Measurements from ENCODE around the gene SCUBE2. TPM values are rescaled to one million over a fixed set of nuclear protein-coding genes. Genes with fewer than 3 reads are reported as not detected.
"Not testable (repeated sequence)": the region's sequence is repeated elsewhere in the genome, so short reads cannot be mapped to it uniquely, and the experiment has no call there.

Gene SCUBE2
- total RNA-seq, 1 experiment from 2014 or later = 1.4 TPM

GRCh38 chr11:9028581-9028980 lies 62.8 kb downstream of the SCUBE2 start:
- no peaks in the 10 kb centered on the region for H3K36me3 ChIP-seq (replicated peaks; ENCODE audit: control insufficient read depth, insufficient read depth, low read length)
- no peak for DNase-seq
- no peak overlapping the region for H3K4me3 ChIP-seq (ENCODE audit: insufficient read depth, low read depth, low read length)
- H3K27me3 ChIP-seq (ENCODE audit: control insufficient read depth, insufficient read depth, low read length) = no peaks in the 10 kb centered on the region

GRCh38 chr11:9025101-9025850 lies 66.1 kb downstream of the SCUBE2 start:
- DNase-seq = no peak
- Histone ChIP-seq H3K36me3 (replicated peaks; ENCODE audit: control insufficient read depth, insufficient read depth, low read length) (no peaks in the 10 kb centered on the region), H3K4me3 (ENCODE audit: insufficient read depth, low read depth, low read length) (no peak overlapping the region), H3K27me3 (ENCODE audit: control insufficient read depth, insufficient read depth, low read length) (no peaks in the 10 kb centered on the region)

- no peaks in the 10 kb centered on the region for H3K36me3 ChIP-seq (replicated peaks; ENCODE audit: control insufficient read depth, insufficient read depth, low read length)
- H3K27me3 ChIP-seq (ENCODE audit: control insufficient read depth, insufficient read depth, low read length) = no peaks in the 10 kb centered on the region
- no peak overlapping the region for H3K4me3 ChIP-seq (ENCODE audit: insufficient read depth, low read depth, low read length)
- no peak for DNase-seq
These were observed 68.3 kb downstream of the SCUBE2 start for GRCh38 chr11:9022961-9023680.

- no peak for DNase-seq
These were observed 70.5 kb downstream of the SCUBE2 start for GRCh38 chr11:9020916-9021315.

GRCh38 chr11:9019861-9020260 lies 71.5 kb downstream of the SCUBE2 start:
- no peak for DNase-seq

More at GRCh38 chr11:9020916-9021315, 70.5 kb downstream of the SCUBE2 start:
- Histone ChIP-seq H3K4me3 (ENCODE audit: insufficient read depth, low read depth, low read length) (no peak overlapping the region), H3K27me3 (ENCODE audit: control insufficient read depth, insufficient read depth, low read length) (no peaks in the 10 kb centered on the region), H3K36me3 (replicated peaks; ENCODE audit: control insufficient read depth, insufficient read depth, low read length) (no peaks in the 10 kb centered on the region)

GRCh38 chr11:9017773-9018172 lies 73.6 kb downstream of the SCUBE2 start:
- no peak overlapping the region for H3K4me3 ChIP-seq (ENCODE audit: insufficient read depth, low read depth, low read length)
- no peaks in the 10 kb centered on the region; the same call in 1 of the 2 replicates for H3K27me3 ChIP-seq (ENCODE audit: control insufficient read depth, insufficient read depth, low read length)
- no peaks in the 10 kb centered on the region for H3K36me3 ChIP-seq (replicated peaks; ENCODE audit: control insufficient read depth, insufficient read depth, low read length)
- DNase-seq = no peak

More at GRCh38 chr11:9019861-9020260, 71.5 kb downstream of the SCUBE2 start:
- Histone ChIP-seq H3K36me3 (replicated peaks; ENCODE audit: control insufficient read depth, insufficient read depth, low read length) (no peaks in the 10 kb centered on the region), H3K4me3 (ENCODE audit: insufficient read depth, low read depth, low read length) (no peak overlapping the region), H3K27me3 (ENCODE audit: control insufficient read depth, insufficient read depth, low read length) (no peaks in the 10 kb centered on the region)

- Histone ChIP-seq H3K36me3 (replicated peaks; ENCODE audit: control insufficient read depth, insufficient read depth, low read length) (no peaks in the 10 kb centered on the region), H3K27me3 (ENCODE audit: control insufficient read depth, insufficient read depth, low read length) (no peaks in the 10 kb centered on the region; the same call in 1 of the 2 replicates), H3K4me3 (ENCODE audit: insufficient read depth, low read depth, low read length) (no peak overlapping the region)
- DNase-seq = no peak
These were observed 74.3 kb downstream of the SCUBE2 start for GRCh38 chr11:9016916-9017642.

- Histone ChIP-seq H3K4me3 (ENCODE audit: insufficient read depth, low read depth, low read length) (no peak overlapping the region), H3K36me3 (replicated peaks; ENCODE audit: control insufficient read depth, insufficient read depth, low read length) (no peaks in the 10 kb centered on the region), H3K27me3 (ENCODE audit: control insufficient read depth, insufficient read depth, low read length) (no peaks in the 10 kb centered on the region; the same call in 1 of the 2 replicates)
- DNase-seq = peak; percentile 82
These were observed 75.7 kb downstream of the SCUBE2 start for GRCh38 chr11:9015677-9016076.

GRCh38 chr11:9014826-9015225 lies 76.6 kb downstream of the SCUBE2 start:
- Histone ChIP-seq H3K36me3 (replicated peaks; ENCODE audit: control insufficient read depth, insufficient read depth, low read length) (no peaks in the 10 kb centered on the region), H3K27me3 (ENCODE audit: control insufficient read depth, insufficient read depth, low read length) (no peaks in the 10 kb centered on the region; the same call in 1 of the 2 replicates), H3K4me3 (ENCODE audit: insufficient read depth, low read depth, low read length) (no peak overlapping the region)
- no peak for DNase-seq

GRCh38 chr11:9013373-9013772 lies 78.0 kb downstream of the SCUBE2 start:
- Histone ChIP-seq H3K4me3 (ENCODE audit: insufficient read depth, low read depth, low read length) (no peak overlapping the region), H3K27me3 (ENCODE audit: control insufficient read depth, insufficient read depth, low read length) (no peaks in the 10 kb centered on the region; the same call in 1 of the 2 replicates), H3K36me3 (replicated peaks; ENCODE audit: control insufficient read depth, insufficient read depth, low read length) (no peaks in the 10 kb centered on the region)
- no peak for DNase-seq

- not testable (repeated sequence) for H3K4me3 ChIP-seq (ENCODE audit: insufficient read depth, low read depth, low read length); DNase-seq; H3K36me3 ChIP-seq (replicated peaks; ENCODE audit: control insufficient read depth, insufficient read depth, low read length)
- H3K27me3 ChIP-seq (ENCODE audit: control insufficient read depth, insufficient read depth, low read length) = peaks cover 24% of the 10 kb centered on the region
These were observed 81.9 kb downstream of the SCUBE2 start for GRCh38 chr11:9009538-9009937.

- peaks cover 33% of the 10 kb centered on the region for H3K27me3 ChIP-seq (ENCODE audit: control insufficient read depth, insufficient read depth, low read length)
- DNase-seq = no peak
- H3K36me3 ChIP-seq (replicated peaks; ENCODE audit: control insufficient read depth, insufficient read depth, low read length) = no peaks in the 10 kb centered on the region
- no peak overlapping the region for H3K4me3 ChIP-seq (ENCODE audit: insufficient read depth, low read depth, low read length)
These were observed 82.7 kb downstream of the SCUBE2 start for GRCh38 chr11:9008661-9009060.

- Histone ChIP-seq H3K27me3 (ENCODE audit: control insufficient read depth, insufficient read depth, low read length) (peaks cover 39% of the 10 kb centered on the region), H3K4me3 (ENCODE audit: insufficient read depth, low read depth, low read length) (no peak overlapping the region), H3K36me3 (replicated peaks; ENCODE audit: control insufficient read depth, insufficient read depth, low read length) (no peaks in the 10 kb centered on the region)
- DNase-seq = no peak
These were observed 83.3 kb downstream of the SCUBE2 start for GRCh38 chr11:9008011-9008550.

- peaks cover 58% of the 10 kb centered on the region for H3K27me3 ChIP-seq (ENCODE audit: control insufficient read depth, insufficient read depth, low read length)
- no peak overlapping the region for H3K4me3 ChIP-seq (ENCODE audit: insufficient read depth, low read depth, low read length)
- H3K36me3 ChIP-seq (replicated peaks; ENCODE audit: control insufficient read depth, insufficient read depth, low read length) = no peaks in the 10 kb centered on the region
- DNase-seq = no peak
These were observed 86.3 kb downstream of the SCUBE2 start for GRCh38 chr11:9005087-9005486.
